Measurements from ENCODE around the gene KERA.

The KERA gene

DNA sequence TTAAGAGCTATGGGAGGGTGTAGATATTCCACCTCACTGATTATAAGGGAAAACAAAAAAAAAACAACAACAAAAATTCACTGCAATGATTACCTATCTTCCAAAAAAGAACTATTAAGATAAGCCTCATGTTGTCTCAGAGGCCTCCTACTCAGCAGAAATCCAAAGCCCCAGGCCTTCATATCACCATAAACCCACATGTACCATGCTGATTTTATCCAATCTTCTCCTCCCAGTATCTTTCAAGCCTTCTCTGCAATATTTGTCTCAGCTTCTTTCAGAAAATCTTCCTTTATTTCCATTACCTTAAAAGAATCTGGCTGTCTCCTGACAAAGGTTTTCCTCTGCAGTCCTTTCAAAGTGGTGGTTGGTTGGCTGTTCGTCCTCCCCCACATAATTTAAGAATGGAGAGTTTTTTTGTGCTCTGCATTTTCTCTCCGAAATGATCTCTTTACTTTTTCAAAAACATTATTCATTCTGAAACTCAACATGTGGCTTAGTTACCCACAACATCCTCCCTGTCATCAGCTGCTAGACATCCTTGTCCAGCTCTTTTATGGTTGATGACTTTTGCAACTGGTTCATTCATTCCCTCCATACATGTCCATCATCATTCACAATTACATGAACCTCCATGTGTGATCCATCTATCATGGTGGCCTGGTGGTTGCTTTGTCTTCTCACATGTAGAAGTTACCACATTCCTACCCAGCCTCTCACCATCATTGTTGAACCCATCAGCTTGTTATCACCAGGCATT lies 50.1 kb downstream of the KERA start:
- no peak for DNase-seq

DNA sequence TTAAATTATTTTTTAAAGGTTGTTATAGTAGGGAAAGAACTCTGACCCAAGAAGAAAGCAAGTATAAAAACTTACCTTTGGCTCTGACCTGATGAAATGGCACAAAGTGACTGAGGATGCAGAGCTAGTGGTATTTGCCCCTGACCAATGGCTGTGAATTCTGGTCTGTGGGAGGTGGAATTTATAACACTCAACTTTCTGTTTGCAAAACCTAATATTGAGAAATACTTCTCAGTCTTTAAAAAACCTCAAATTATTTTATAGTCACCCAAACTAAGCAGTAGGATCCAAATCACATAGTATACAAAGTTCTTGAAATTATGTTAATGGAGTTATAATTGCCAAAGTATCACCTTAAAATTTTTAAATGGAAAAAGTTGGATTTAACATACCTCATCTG lies 53.0 kb downstream of the KERA start, which contains the start of gene EPYC:
TSS of gene EPYC (minus strand) at position 101 of the 400 bp plus-strand sequence. CDS start 2,407 bp downstream, outside the sequence.
- DNase-seq: no peak

DNA sequence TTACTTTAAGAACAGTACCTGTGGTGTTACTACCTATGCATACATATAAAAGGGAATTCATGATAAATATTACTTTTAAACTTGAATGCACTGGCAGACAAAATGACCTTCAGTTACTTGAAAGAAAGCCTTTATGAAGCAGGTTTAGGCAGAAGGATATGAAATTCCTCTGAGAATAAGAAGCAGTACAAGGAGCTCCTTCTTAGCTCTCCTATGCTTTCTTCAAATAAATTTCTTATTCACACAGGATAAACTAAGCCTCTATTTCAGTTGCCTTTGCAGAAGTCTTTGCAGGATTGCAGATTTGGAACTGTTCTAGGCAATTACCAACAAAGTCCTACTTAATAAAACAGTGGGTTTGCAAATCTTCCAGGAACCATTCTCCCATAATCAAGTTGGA lies 54.1 kb downstream of the KERA start:
- no peak for DNase-seq

DNA sequence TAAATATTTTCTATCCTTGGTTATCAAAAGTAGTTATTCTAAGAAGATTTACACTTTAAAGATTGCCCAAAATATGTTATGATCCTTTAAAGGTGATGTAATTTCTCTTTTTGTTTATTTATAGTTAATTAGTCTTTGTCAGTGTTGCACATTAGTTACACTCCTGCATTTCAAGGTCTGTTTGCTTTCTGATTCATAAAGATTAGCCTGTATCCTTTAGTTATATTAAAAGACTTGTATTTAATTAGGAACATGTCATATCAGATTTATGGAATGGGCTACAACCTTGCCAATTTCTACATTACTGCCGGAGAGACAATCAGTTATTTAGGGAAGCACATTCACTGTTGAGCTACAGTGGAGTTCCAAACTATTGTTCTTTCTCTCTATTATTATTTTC lies 56.5 kb downstream of the KERA start:
- DNase-seq: no peak

Measured in stimulated activated naive CD4-positive, alpha-beta T cell treated with Interleukin-2 at 50 U/mL for 16 hours (primary cell).